Epithelial cell of proximal tubule (primary cell): ENCODE measurements around the gene SEL1L. TPM values are rescaled to one million over a fixed set of nuclear protein-coding genes. Genes with fewer than 3 reads are reported as not detected.

Experiments used
- DNase-seq: peaks from one replicate; pipeline ENCODE4 v3.0.0-alpha.2; 2011; ENCODE audit warnings: low read depth
- H3K4me3 ChIP-seq: 2 replicates; pipeline ENCODE4 v1.5.1; 2011; ENCODE audit warnings: low read depth, mild to moderate bottlenecking, low read length
- total RNA-seq: library from RNA; depleted of rRNA; stranded (reverse); fragments of >200 nt; gene quantifications from 2 replicates; pipeline ENCODE4 v1.2.3, GENCODE V29; 2015
- TF ChIP-seq, protein P1 (sequence below): conservative IDR thresholded peaks from 2 replicates; pipeline ENCODE4 v1.5.1; 2012; ENCODE audit warnings: low read depth, mild to moderate bottlenecking, low read length

The SEL1L gene
- total RNA-seq, 1 donor from 2014 or later, result 25.2 TPM

DNA sequence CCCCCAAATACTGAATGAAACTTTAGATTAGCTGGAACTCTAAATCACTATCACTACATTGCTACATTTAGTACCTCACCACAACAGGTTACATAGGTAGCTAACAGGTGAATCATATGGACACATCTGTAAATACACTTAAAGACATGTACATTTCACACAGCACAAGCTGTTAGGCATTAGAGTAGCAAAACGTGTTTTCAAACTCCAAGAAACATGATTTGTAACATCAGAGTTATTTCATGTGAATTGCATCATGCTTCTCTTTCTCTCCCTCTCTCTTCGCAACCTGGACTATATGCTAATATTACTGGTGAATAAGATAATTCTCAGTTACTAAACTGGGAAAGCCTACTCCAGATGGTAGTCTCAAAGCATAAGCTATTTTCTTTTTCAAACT, 4.3 kb downstream of the SEL1L start:
- no peak for DNase-seq
- TF ChIP-seq, protein P1, sequence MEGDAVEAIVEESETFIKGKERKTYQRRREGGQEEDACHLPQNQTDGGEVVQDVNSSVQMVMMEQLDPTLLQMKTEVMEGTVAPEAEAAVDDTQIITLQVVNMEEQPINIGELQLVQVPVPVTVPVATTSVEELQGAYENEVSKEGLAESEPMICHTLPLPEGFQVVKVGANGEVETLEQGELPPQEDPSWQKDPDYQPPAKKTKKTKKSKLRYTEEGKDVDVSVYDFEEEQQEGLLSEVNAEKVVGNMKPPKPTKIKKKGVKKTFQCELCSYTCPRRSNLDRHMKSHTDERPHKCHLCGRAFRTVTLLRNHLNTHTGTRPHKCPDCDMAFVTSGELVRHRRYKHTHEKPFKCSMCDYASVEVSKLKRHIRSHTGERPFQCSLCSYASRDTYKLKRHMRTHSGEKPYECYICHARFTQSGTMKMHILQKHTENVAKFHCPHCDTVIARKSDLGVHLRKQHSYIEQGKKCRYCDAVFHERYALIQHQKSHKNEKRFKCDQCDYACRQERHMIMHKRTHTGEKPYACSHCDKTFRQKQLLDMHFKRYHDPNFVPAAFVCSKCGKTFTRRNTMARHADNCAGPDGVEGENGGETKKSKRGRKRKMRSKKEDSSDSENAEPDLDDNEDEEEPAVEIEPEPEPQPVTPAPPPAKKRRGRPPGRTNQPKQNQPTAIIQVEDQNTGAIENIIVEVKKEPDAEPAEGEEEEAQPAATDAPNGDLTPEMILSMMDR, result no peak
- H3K4me3 ChIP-seq, result no peak overlapping the region

DNA sequence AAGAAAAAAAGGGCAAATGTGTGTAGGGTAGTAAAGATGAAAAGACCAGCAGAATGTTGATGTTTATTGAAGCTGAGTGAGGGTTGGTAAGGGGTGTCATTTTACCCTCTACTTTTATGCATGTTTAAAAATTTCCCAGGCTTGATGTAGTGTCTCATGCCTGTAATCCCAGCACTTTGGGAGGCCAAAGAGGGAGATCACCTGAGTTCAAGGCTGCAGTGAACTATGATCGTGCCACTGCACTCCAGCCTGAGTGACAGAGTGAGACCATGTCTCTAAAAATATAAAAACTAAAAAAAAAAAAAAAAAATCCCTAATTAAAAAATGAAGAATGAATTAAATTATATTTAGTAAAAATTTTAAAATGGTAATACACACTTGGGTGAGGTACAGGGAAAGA, 8.5 kb downstream of the SEL1L start:
- TF ChIP-seq, protein P1, result no peak
- H3K4me3 ChIP-seq, result no peak overlapping the region
- no peak for DNase-seq

DNA sequence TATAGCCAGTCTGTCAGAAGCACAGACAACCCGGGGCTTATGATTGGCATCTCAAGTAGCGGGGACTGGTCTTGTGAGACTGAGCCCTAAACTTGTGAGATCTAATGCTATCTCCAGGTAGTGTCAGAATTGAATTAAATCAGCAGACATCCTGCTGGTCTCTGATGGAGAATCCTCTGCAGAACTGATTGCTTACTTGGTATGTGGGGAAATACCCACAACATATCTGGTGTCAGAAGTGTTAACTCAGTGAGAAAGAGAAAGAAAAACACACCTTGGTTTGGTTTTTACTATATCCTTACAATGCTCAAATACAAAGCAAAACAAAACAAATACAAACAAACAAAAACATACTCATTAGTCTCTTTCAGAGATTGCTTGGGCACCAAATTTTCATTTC, 10.0 kb downstream of the SEL1L start:
- H3K4me3 ChIP-seq, result no peak overlapping the region

DNA sequence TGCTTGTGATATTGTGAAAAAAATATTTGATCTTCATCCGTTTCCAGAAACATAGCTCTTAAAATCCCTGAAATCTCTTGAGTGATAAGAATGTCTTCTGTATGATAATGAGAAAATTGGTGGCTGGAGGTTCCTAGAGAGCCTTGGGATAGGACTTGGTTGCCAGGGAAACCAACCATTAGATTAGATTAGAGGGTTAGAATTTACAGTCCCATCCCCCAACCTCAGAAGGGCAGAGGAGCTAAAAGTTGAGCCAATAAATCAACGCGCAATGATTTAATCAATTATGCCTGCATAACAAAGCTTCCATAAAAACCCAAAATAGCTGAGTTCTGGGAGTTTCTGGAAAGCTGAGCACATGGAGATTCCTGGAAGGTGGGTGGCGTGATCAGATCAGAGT, 10.6 kb downstream of the SEL1L start:
- DNase-seq, result no peak

More for the DNA sequence above, 10.0 kb downstream of the SEL1L start:
- DNase-seq, result no peak
- TF ChIP-seq, protein P1, result no peak

DNA sequence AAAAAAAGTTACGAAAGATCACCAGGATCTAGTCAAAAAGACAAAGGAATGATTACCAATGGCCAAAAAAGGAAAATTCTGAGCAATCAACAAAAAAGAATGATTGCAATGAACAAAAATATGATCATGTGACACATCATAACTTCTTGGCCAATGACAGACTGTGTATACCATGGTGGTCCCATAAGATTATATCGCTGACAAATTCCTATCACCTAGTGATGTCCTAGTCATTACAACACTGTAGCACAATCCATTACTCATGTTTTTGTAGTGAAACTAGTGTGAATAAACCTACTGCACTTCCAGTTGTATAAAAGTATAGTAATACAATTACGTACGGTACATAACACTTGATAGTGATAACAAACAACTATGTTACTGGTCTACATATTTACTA, 12.3 kb downstream of the SEL1L start:
- no peak overlapping the region for H3K4me3 ChIP-seq
- TF ChIP-seq, protein P1, result no peak
- DNase-seq, result no peak

More for the DNA sequence above, 10.6 kb downstream of the SEL1L start:
- no peak overlapping the region for H3K4me3 ChIP-seq
- TF ChIP-seq, protein P1, result no peak

DNA sequence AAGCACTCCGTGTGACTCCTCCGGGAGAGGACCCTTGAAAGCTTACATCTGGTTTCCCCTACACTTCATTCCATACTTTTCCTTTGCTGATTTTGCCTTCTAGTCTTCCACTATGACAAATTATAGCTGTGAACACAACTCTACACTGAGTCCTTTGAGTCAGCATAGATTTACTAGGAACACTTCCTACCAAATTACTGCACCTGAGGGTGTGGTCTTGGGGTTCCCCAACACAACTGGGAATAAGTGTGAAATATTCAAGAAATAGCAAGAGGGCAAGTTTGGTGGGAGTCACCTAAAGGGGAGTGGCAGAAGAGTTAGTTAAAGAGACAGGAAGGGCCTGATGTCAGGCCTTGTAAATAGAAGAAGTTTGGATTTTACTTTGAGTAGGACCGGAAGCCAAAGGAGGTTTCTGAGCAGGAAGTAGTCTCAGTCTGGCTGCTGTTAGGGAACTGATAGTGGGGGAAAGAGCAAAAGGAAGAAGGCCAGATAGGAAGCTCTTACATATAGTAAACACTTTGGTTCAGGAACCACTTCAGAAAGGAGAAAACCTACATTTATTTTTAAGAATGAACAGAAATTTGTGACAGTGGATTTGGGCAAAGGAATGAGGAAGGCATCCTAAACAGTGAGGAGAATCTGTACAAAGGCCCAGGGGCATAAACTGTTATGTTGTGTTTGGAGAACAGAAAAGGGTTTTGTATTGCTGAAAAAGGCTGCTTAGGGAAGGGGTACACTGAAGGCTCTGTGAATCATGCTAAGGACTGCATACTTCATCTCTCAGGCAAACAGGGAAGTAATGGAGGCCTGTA, 14.2 kb downstream of the SEL1L start:
- TF ChIP-seq, protein P1, result no peak
- DNase-seq, result no peak
- no peak overlapping the region for H3K4me3 ChIP-seq
